HG03565 (cell line): ENCODE measurements around the gene MAOB.

Experiments used
- ATAC-seq: cut with Tn5 transposase; IDR thresholded peaks from one replicate; pipeline ENCODE4 v1.9.1; 2021; ENCODE audit warnings: mild to moderate bottlenecking, moderate library complexity; ENCODE audit not compliant: unreplicated experiment

The MAOB gene

GRCh38 chrX:43861750-43862149 lies 20.5 kb downstream of the MAOB start:
- ATAC-seq = no peak

- ATAC-seq = no peak
These were observed 21.4 kb downstream of the MAOB start for GRCh38 chrX:43860646-43861370.

- no peak for ATAC-seq
These were observed 28.9 kb downstream of the MAOB start for GRCh38 chrX:43853225-43853828.

- ATAC-seq = no peak
These were observed 31.6 kb downstream of the MAOB start for GRCh38 chrX:43850629-43851028.

- no peak for ATAC-seq
These were observed 33.1 kb downstream of the MAOB start for GRCh38 chrX:43849173-43849572.

GRCh38 chrX:43847352-43847751 lies 34.9 kb downstream of the MAOB start:
- ATAC-seq = no peak

- ATAC-seq = no peak
These were observed 35.7 kb downstream of the MAOB start for GRCh38 chrX:43846558-43846957.

- no peak for ATAC-seq
These were observed 36.5 kb downstream of the MAOB start for GRCh38 chrX:43845776-43846175.

- no peak for ATAC-seq
These were observed 42.0 kb downstream of the MAOB start for GRCh38 chrX:43840265-43840664.

- no peak for ATAC-seq
These were observed 45.6 kb downstream of the MAOB start for GRCh38 chrX:43836435-43837184.

- ATAC-seq = no peak
These were observed 46.7 kb downstream of the MAOB start for GRCh38 chrX:43835559-43835958.

- ATAC-seq = no peak
These were observed 54.5 kb downstream of the MAOB start for GRCh38 chrX:43827791-43828190.

- ATAC-seq = no peak
These were observed 60.2 kb downstream of the MAOB start for GRCh38 chrX:43822014-43822413.

- no peak for ATAC-seq
These were observed 64.8 kb downstream of the MAOB start for GRCh38 chrX:43817444-43817843.

GRCh38 chrX:43815209-43815608 lies 67.0 kb downstream of the MAOB start:
- ATAC-seq = no peak

GRCh38 chrX:43813898-43814297 lies 68.4 kb downstream of the MAOB start:
- ATAC-seq = no peak

GRCh38 chrX:43813319-43813718 lies 68.9 kb downstream of the MAOB start:
- ATAC-seq = no peak

GRCh38 chrX:43809463-43809862 lies 72.8 kb downstream of the MAOB start:
- ATAC-seq = no peak

GRCh38 chrX:43808231-43808630 lies 74.0 kb downstream of the MAOB start:
- ATAC-seq = no peak

GRCh38 chrX:43805579-43805978 lies 76.7 kb downstream of the MAOB start:
- no peak for ATAC-seq

- no peak for ATAC-seq
These were observed 78.2 kb downstream of the MAOB start for GRCh38 chrX:43804021-43804420.
